Erythroblast (primary cell): ENCODE data around the gene GALK2.
"Not testable (repeated sequence)": the region's sequence is repeated elsewhere in the genome, so short reads cannot be mapped to it uniquely, and the experiment has no call there.

Experiments
- DNase-seq, 2 experiments: peaks; one replicate each; lab custom pipeline; 2025; lab: John Stamatoyannopoulos, UW
- GATA1 ChIP-seq: IDR thresholded peaks from 2 replicates; pipeline ENCODE4 v1.6.1; 2011; ENCODE audit warnings: low read depth, mild to moderate bottlenecking, control low read depth, low read length, moderate library complexity
- POLR2A ChIP-seq: IDR thresholded peaks from 2 replicates; pipeline ENCODE4 v1.6.1; 2011; ENCODE audit warnings: mild to moderate bottlenecking, low read length

The GALK2 gene

GRCh38 chr15:49182128-49182527, 12.1 kb downstream of the GALK2 start:
- TF ChIP-seq GATA1: no peak
- no peak for TF ChIP-seq POLR2A
- no peak for DNase-seq

GRCh38 chr15:49183741-49184140, 13.7 kb downstream of the GALK2 start:
- not testable (repeated sequence) for DNase-seq

- TF ChIP-seq GATA1 (no peak), POLR2A (no peak)
- DNase-seq: no peak
Measured at GRCh38 chr15:49185473-49185872, 15.4 kb downstream of the GALK2 start.

- TF ChIP-seq GATA1: no peak
- no peak for DNase-seq
Measured at GRCh38 chr15:49187549-49188245, 17.6 kb downstream of the GALK2 start.

GRCh38 chr15:49188933-49189332, 18.9 kb downstream of the GALK2 start:
- no peak for DNase-seq
- no peak for TF ChIP-seq GATA1
- no peak for TF ChIP-seq POLR2A

- DNase-seq: peak in 1 of 2 experiments; percentile 9
- TF ChIP-seq POLR2A (no peak), GATA1 (no peak)
Measured at GRCh38 chr15:49189631-49190030, 19.6 kb downstream of the GALK2 start.

- TF ChIP-seq POLR2A (no peak), GATA1 (no peak)
- peak; percentile 8 for DNase-seq
Measured at GRCh38 chr15:49190586-49190985, 20.5 kb downstream of the GALK2 start.

- DNase-seq: no peak
- TF ChIP-seq GATA1: no peak
- no peak for TF ChIP-seq POLR2A
Measured at GRCh38 chr15:49191892-49192291, 21.8 kb downstream of the GALK2 start.

- TF ChIP-seq GATA1: no peak
- no peak for TF ChIP-seq POLR2A
Measured at GRCh38 chr15:49196856-49197255, 26.8 kb downstream of the GALK2 start.

GRCh38 chr15:49199666-49200065, 29.6 kb downstream of the GALK2 start:
- no peak for DNase-seq
- TF ChIP-seq GATA1 (no peak), POLR2A (no peak)

More at GRCh38 chr15:49196856-49197255, 26.8 kb downstream of the GALK2 start:
- no peak for DNase-seq

- no peak for TF ChIP-seq POLR2A
- no peak for TF ChIP-seq GATA1
- no peak for DNase-seq
Measured at GRCh38 chr15:49200347-49200746, 30.3 kb downstream of the GALK2 start.

GRCh38 chr15:49208102-49208501, 38.1 kb downstream of the GALK2 start:
- DNase-seq: not testable (repeated sequence)

- DNase-seq: no peak
- no peak for TF ChIP-seq POLR2A
- TF ChIP-seq GATA1: no peak
Measured at GRCh38 chr15:49212897-49213296, 42.9 kb downstream of the GALK2 start.

- TF ChIP-seq GATA1 (no peak), POLR2A (no peak)
- DNase-seq: peak; percentile 21 to 59
Measured at GRCh38 chr15:49215768-49216739, 46.0 kb downstream of the GALK2 start.
